HG02623 (cell line): Measurements from ENCODE around the gene GPRC5B.

Experiments
- ATAC-seq: cut with Tn5 transposase; IDR thresholded peaks from one replicate; pipeline ENCODE4 v1.9.1; 2021; ENCODE audit warnings: moderate library complexity; ENCODE audit not compliant: unreplicated experiment

GPRC5B gene

GRCh38 chr16:19874026-19874425 is 10.6 kb downstream of the GPRC5B start:
- no peak for ATAC-seq

- no peak for ATAC-seq
Observed at GRCh38 chr16:19872935-19873334, 11.7 kb downstream of the GPRC5B start.

- no peak for ATAC-seq
Observed at GRCh38 chr16:19872179-19872863, 12.3 kb downstream of the GPRC5B start.

GRCh38 chr16:19871721-19872120 is 12.9 kb downstream of the GPRC5B start:
- ATAC-seq: no peak

- no peak for ATAC-seq
Observed at GRCh38 chr16:19868421-19868820, 16.2 kb downstream of the GPRC5B start.

GRCh38 chr16:19864566-19864965 is 20.1 kb downstream of the GPRC5B start:
- no peak for ATAC-seq

- no peak for ATAC-seq
Observed at GRCh38 chr16:19863990-19864389, 20.7 kb downstream of the GPRC5B start.

GRCh38 chr16:19861811-19862327 is 22.8 kb downstream of the GPRC5B start:
- no peak for ATAC-seq

- no peak for ATAC-seq
Observed at GRCh38 chr16:19861133-19861532, 23.5 kb downstream of the GPRC5B start.

- no peak for ATAC-seq
Observed at GRCh38 chr16:19860166-19861041, 24.2 kb downstream of the GPRC5B start.

- no peak for ATAC-seq
Observed at GRCh38 chr16:19859603-19860002, 25.0 kb downstream of the GPRC5B start.

GRCh38 chr16:19859166-19859565 is 25.5 kb downstream of the GPRC5B start:
- ATAC-seq: no peak

- ATAC-seq: no peak
Observed at GRCh38 chr16:19858340-19859018, 26.2 kb downstream of the GPRC5B start.

- ATAC-seq: no peak
Observed at GRCh38 chr16:19857593-19858339, 26.9 kb downstream of the GPRC5B start.

GRCh38 chr16:19856120-19856519 is 28.5 kb downstream of the GPRC5B start:
- ATAC-seq: no peak

GRCh38 chr16:19854543-19854876 is 30.1 kb downstream of the GPRC5B start:
- no peak for ATAC-seq

- ATAC-seq: no peak
Observed at GRCh38 chr16:19853742-19854542, 30.7 kb downstream of the GPRC5B start.

GRCh38 chr16:19853132-19853741 is 31.4 kb downstream of the GPRC5B start:
- ATAC-seq: no peak

- ATAC-seq: no peak
Observed at GRCh38 chr16:19851476-19851875, 33.2 kb downstream of the GPRC5B start.
